Transverse colon (tissue), 4 donors: Measurements from ENCODE around the gene TMEM129.

Experiments used
- CTCF ChIP-seq, 5 experiments: fragments of 200-600 bp in 3 of 5; fragments of 450-650 bp in 2 of 5; sonication (generic) in 3 of 5; IDR thresholded peaks; 1 replicate in 2 of 5; 2 replicates in 3 of 5; pipeline ENCODE4 v1.5.1; 2016 to 2017; ENCODE audit warnings: antibody characterized with exemption in 5 of 5, inconsistent platforms in 3 of 5, mild to moderate bottlenecking in 2 of 5, moderate library complexity in 1 of 5
- EP300 ChIP-seq: sonication (generic); formaldehyde crosslinking; IDR thresholded peaks from one replicate; pipeline ENCODE4 v1.6.1; 2017; ENCODE audit warnings: antibody characterized with exemption, low read depth
- POLR2A ChIP-seq: fragments of 450-650 bp; IDR thresholded peaks from one replicate; pipeline ENCODE4 v1.6.1; 2016; ENCODE audit warnings: antibody characterized with exemption, mild to moderate bottlenecking, moderate library complexity
- POLR2AphosphoS5 ChIP-seq, 3 donors: sonication (generic); formaldehyde crosslinking; IDR thresholded peaks; one replicate each; pipeline ENCODE4 v1.6.1; 2016; ENCODE audit warnings: antibody characterized with exemption in 3 of 3

GRCh38 chr4:1765409-1766072 is 44.4 kb upstream of the TMEM129 start:
- TF ChIP-seq CTCF (IDR thresholded peaks at IDR 0.05): no peak
- TF ChIP-seq EP300: no peak
- no peak for TF ChIP-seq POLR2AphosphoS5 (IDR thresholded peaks at IDR 0.05)
- TF ChIP-seq POLR2A: no peak
